Activated CD8-positive, alpha-beta memory T cell treated with anti-CD3 and anti-CD28 coated beads for 24 hours (primary cell): ENCODE data around the gene PNPLA6.
"Not testable (repeated sequence)": the region's sequence is repeated elsewhere in the genome, so short reads cannot be mapped to it uniquely, and the experiment has no call there.

Source experiments
- DNase-seq: peaks from one replicate; pipeline ENCODE4 v3.0.0-alpha.2; 2020

PNPLA6 gene

GRCh38 chr19:7533925-7534480, 1.5 kb upstream of the PNPLA6 start:
- DNase-seq, result peak; percentile 89

- DNase-seq, result no peak
These were observed 928 bp upstream of the PNPLA6 start for GRCh38 chr19:7534531-7535046.

GRCh38 chr19:7535998-7536695, 630 bp downstream of the PNPLA6 start:
- DNase-seq, result no peak

GRCh38 chr19:7538990-7539389, 3.5 kb downstream of the PNPLA6 start:
- not testable (repeated sequence) for DNase-seq

- no peak for DNase-seq
These were observed 4.4 kb downstream of the PNPLA6 start for GRCh38 chr19:7539827-7540425.

GRCh38 chr19:7540761-7541474, 5.4 kb downstream of the PNPLA6 start:
- DNase-seq, result peak; percentile 67

GRCh38 chr19:7541475-7541824, 5.9 kb downstream of the PNPLA6 start:
- DNase-seq, result no peak

- no peak for DNase-seq
These were observed 6.4 kb downstream of the PNPLA6 start for GRCh38 chr19:7541828-7542443.

GRCh38 chr19:7542556-7543348, 7.2 kb downstream of the PNPLA6 start:
- DNase-seq, result no peak

GRCh38 chr19:7544626-7545025, 9.1 kb downstream of the PNPLA6 start:
- DNase-seq, result no peak

- no peak for DNase-seq
These were observed 9.8 kb downstream of the PNPLA6 start for GRCh38 chr19:7545300-7545699.

- no peak for DNase-seq
These were observed 10.4 kb downstream of the PNPLA6 start for GRCh38 chr19:7545904-7546303.

- DNase-seq, result no peak
These were observed 11.6 kb downstream of the PNPLA6 start for GRCh38 chr19:7547159-7547558.

GRCh38 chr19:7549429-7550148, 14.1 kb downstream of the PNPLA6 start:
- DNase-seq, result no peak

- DNase-seq, result no peak
These were observed 14.8 kb downstream of the PNPLA6 start for GRCh38 chr19:7550169-7550770.

GRCh38 chr19:7550987-7551761, 15.7 kb downstream of the PNPLA6 start:
- peak; percentile 65 for DNase-seq

- no peak for DNase-seq
These were observed 17.3 kb downstream of the PNPLA6 start for GRCh38 chr19:7552781-7553180.

- no peak for DNase-seq
These were observed 19.0 kb downstream of the PNPLA6 start for GRCh38 chr19:7554565-7554964.

- no peak for DNase-seq
These were observed 19.7 kb downstream of the PNPLA6 start for GRCh38 chr19:7554990-7555864.
